ENCODE results near the gene OR52L1. TPM values are rescaled to one million over a fixed set of nuclear protein-coding genes. Genes with fewer than 3 reads are reported as not detected.

The OR52L1 gene
- not detected for total RNA-seq

DNA sequence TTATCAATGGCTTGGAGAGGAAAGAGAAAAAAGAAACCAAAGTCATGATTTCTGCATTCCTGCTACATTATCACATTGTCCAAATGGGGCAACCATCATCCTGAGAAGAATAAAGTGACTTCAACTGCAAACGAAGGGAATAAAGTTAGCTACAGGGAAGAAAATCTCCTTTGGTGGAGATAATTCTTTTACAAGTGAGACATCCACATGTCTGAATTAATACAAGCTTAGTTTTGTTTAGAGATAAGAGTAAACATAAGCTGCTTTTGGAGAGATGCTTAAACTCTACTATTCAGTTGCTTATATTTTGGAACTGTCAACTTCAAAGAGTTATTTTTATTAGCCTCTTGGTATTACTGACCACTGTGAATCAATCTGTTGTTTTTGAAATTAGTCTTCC lies at the start of gene OR52L1:
TSS of gene OR52L1 (minus strand) at position 101 of the 400 bp plus-strand sequence. CDS start at position 46, 55 bp downstream.
- Mint-ChIP-seq H3K36me3 (no peaks in the 10 kb centered on the region), H3K27ac (no peak within 1 kb of the TSS), H3K27me3 (peaks cover 26% of the 10 kb centered on the region), H3K4me3 (no peak within 1 kb of the TSS), H3K4me1 (no peaks in the 10 kb centered on the region), H3K9me3 (no peaks in the 10 kb centered on the region)
- DNase-seq = no peak

- H3K9me3 Mint-ChIP-seq = no peaks in the 10 kb centered on the region
- H3K4me1 Mint-ChIP-seq = no peaks in the 10 kb centered on the region
- H3K36me3 Mint-ChIP-seq = no peaks in the 10 kb centered on the region
- H3K27me3 Mint-ChIP-seq = peaks cover 15% of the 10 kb centered on the region
- no peak for DNase-seq
- no peak within 1 kb of the TSS for H3K27ac Mint-ChIP-seq
- H3K4me3 Mint-ChIP-seq = no peak within 1 kb of the TSS
Measured at GRCh38 chr11:6030708-6031405, 44.1 kb upstream of the OR52L1 start, which contains the start of gene OR56A1. Gene OR56A1, minus strand, starts transcription at chr11:6030758. Its CDS starts 3,066 bp downstream, at chr11:6027692.

DNA sequence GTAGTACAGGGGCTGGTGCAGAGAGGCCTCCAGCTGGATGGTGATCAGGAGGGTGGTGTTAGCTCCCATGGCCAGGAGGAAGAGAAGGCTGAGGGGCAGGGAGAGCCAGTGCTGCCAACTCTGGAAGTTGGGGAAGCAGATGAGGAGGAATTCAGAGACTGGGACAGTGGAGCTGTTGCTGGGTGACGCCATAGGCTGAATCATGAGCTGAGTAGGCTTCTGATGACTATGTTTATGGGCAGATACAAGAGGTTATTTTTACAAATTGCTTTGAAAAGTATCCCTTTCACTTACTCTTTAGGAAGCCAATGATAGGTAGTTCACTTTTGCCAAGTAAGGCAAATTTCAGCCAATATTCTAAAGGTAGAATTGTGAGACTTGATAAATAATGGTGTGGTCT lies 40.7 kb upstream of the OR52L1 start:
- Mint-ChIP-seq H3K9me3 (no peaks in the 10 kb centered on the region), H3K4me3 (no peak overlapping the region)

GRCh38 chr11:6025056-6025455 lies 38.3 kb upstream of the OR52L1 start:
- Mint-ChIP-seq H3K27ac (no peak overlapping the region), H3K27me3 (peaks cover 17% of the 10 kb centered on the region), H3K36me3 (no peaks in the 10 kb centered on the region)

More for the DNA sequence above, 40.7 kb upstream of the OR52L1 start:
- Mint-ChIP-seq H3K27me3 (peaks cover 17% of the 10 kb centered on the region), H3K27ac (no peak overlapping the region), H3K4me1 (no peaks in the 10 kb centered on the region), H3K36me3 (no peaks in the 10 kb centered on the region)
- no peak for DNase-seq

DNA sequence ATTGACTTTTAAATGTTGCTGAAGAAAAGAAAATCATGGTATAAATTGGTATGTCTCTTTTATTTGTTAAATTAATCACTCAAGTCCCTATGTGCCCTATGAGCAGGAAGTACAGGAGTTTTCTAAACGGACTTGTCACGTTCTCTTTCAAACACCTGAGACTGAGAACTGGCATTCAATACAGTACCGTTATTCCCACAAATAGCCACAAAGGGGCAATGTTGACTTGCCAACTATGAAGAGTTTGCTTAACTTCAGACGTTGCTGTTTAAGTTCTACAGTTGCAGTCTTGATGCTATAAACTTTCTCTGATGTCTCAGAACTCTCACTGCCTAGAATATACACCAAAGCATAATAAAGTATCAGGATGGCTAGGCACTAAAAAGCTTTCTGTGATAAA lies 36.2 kb upstream of the OR52L1 start:
- no peaks in the 10 kb centered on the region for H3K4me1 Mint-ChIP-seq
- no peaks in the 10 kb centered on the region for H3K9me3 Mint-ChIP-seq
- peaks cover 27% of the 10 kb centered on the region for H3K27me3 Mint-ChIP-seq
- H3K27ac Mint-ChIP-seq = no peak overlapping the region
- no peak overlapping the region for H3K4me3 Mint-ChIP-seq
- H3K36me3 Mint-ChIP-seq = no peaks in the 10 kb centered on the region
- DNase-seq = no peak

More at GRCh38 chr11:6025056-6025455, 38.3 kb upstream of the OR52L1 start:
- H3K4me1 Mint-ChIP-seq = no peaks in the 10 kb centered on the region
- H3K9me3 Mint-ChIP-seq = no peaks in the 10 kb centered on the region
- no peak overlapping the region for H3K4me3 Mint-ChIP-seq
- no peak for DNase-seq

GRCh38 chr11:6013042-6013441 lies 26.3 kb upstream of the OR52L1 start:
- Mint-ChIP-seq H3K36me3 (no peaks in the 10 kb centered on the region), H3K27ac (no peak overlapping the region), H3K4me1 (no peaks in the 10 kb centered on the region), H3K4me3 (no peak overlapping the region), H3K9me3 (peaks cover 11% of the 10 kb centered on the region), H3K27me3 (peaks cover 34% of the 10 kb centered on the region)
- DNase-seq = no peak

DNA sequence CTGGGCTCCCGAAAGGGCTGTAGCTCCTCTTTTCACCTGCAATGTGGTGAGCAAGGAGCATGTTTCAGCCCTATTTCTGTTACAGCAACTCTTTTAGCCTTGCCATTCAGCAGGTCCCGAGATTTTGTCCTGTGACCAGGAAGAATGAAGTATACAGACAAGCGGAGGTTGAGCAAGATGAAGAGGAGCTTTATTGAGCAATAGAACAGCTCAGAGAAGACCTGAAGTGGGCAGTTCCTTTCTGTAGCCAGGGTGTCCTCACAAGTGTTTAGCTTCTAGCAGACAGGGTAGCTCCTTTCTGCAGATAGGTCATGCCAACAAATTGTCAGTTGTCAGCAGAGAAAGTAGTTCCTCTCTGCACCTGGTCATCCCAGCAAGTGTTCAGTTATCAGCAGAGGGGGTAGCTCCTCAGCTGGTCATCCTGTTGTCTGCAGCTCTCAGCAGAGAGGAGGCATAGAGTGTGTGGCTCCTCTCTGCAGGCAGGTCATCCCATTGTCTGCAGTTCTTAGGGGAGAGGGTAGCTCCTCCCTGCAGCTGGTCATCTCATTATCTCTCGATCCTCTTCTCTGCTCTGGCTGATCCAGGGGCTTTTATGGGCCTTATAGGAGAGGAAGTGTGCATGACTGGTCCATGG lies 25.4 kb upstream of the OR52L1 start:
- no peaks in the 10 kb centered on the region for H3K36me3 Mint-ChIP-seq
- no peak overlapping the region for H3K27ac Mint-ChIP-seq
- H3K27me3 Mint-ChIP-seq = peaks cover 29% of the 10 kb centered on the region
- no peak for DNase-seq
- no peak overlapping the region for H3K4me3 Mint-ChIP-seq
- H3K9me3 Mint-ChIP-seq = peaks cover 8% of the 10 kb centered on the region
- no peaks in the 10 kb centered on the region for H3K4me1 Mint-ChIP-seq

- Mint-ChIP-seq H3K27ac (no peak within 1 kb of the TSS), H3K27me3 (peaks cover 18% of the 10 kb centered on the region), H3K9me3 (no peaks in the 10 kb centered on the region), H3K4me1 (no peaks in the 10 kb centered on the region), H3K4me3 (no peak within 1 kb of the TSS), H3K36me3 (no peaks in the 10 kb centered on the region)
- DNase-seq = no peak
Measured at GRCh38 chr11:6006846-6007245, 20.1 kb upstream of the OR52L1 start, which contains the start of gene OR56A4. Gene OR56A4, minus strand, starts transcription at chr11:6006946. Its CDS starts 3,954 bp downstream, at chr11:6002992.

- H3K4me1 Mint-ChIP-seq = no peaks in the 10 kb centered on the region
- H3K9me3 Mint-ChIP-seq = no peaks in the 10 kb centered on the region
- no peak overlapping the region for H3K4me3 Mint-ChIP-seq
- DNase-seq = no peak
- H3K27me3 Mint-ChIP-seq = peaks cover 16% of the 10 kb centered on the region
- no peaks in the 10 kb centered on the region for H3K36me3 Mint-ChIP-seq
- H3K27ac Mint-ChIP-seq = no peak overlapping the region
Measured at GRCh38 chr11:6006395-6006794, 19.6 kb upstream of the OR52L1 start.

- no peak for DNase-seq
- Mint-ChIP-seq H3K27ac (no peak overlapping the region), H3K9me3 (no peaks in the 10 kb centered on the region), H3K27me3 (peaks cover 4% of the 10 kb centered on the region), H3K36me3 (no peaks in the 10 kb centered on the region), H3K4me3 (no peak overlapping the region), H3K4me1 (no peaks in the 10 kb centered on the region)
Measured at GRCh38 chr11:6002202-6002699, 15.5 kb upstream of the OR52L1 start.

DNA sequence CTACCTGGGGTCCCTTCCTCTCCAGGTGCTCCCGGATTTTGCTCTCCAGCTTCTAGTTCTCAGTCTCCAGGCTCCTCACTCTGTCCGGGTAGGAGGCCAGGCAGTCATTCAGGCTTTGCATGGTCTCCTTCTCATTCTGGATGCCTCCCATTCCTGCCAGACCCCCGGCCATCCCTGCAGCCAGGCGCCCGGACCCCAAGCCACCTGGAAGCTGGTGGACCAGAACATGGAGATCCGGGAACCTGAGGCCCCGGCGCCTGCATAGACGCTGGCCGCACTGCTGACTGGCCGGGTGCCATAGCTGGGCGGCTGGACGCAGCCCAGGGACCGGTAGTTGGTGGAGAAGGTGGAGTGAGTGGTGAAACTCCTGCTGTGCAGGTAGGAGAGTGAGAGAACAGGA lies 8.0 kb upstream of the OR52L1 start:
- Mint-ChIP-seq H3K36me3 (no peaks in the 10 kb centered on the region), H3K4me3 (no peak overlapping the region), H3K9me3 (no peaks in the 10 kb centered on the region)

GRCh38 chr11:5992604-5993251 lies 5.9 kb upstream of the OR52L1 start:
- no peak overlapping the region for H3K4me3 Mint-ChIP-seq
- H3K27ac Mint-ChIP-seq = no peak overlapping the region
- no peaks in the 10 kb centered on the region for H3K9me3 Mint-ChIP-seq
- H3K4me1 Mint-ChIP-seq = no peaks in the 10 kb centered on the region
- no peak for DNase-seq
- peaks cover 19% of the 10 kb centered on the region for H3K27me3 Mint-ChIP-seq
- H3K36me3 Mint-ChIP-seq = no peaks in the 10 kb centered on the region

More for the DNA sequence above, 8.0 kb upstream of the OR52L1 start:
- Mint-ChIP-seq H3K27me3 (peaks cover 12% of the 10 kb centered on the region), H3K27ac (no peak overlapping the region), H3K4me1 (no peaks in the 10 kb centered on the region)
- DNase-seq = no peak

DNA sequence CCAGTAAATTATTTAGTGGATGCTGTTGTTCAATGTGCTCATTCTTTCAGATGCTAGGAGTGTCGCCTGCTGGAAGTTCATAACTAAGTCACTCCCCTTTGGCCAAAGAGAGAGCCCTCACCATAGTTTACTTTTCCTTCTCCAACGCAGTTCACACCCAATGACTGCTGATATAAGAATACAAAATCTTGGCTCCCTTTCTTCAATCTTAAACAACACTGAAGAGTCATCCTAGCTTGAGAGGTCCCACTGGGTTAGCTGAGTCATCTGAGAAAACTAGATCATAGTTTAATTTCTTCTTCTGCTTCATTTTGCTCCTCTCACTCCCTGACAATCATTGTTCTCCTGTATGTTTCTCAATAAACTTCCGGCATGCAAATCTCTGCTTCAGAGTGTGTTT lies 5.4 kb upstream of the OR52L1 start:
- Mint-ChIP-seq H3K27me3 (peaks cover 19% of the 10 kb centered on the region), H3K4me3 (no peak overlapping the region), H3K9me3 (no peaks in the 10 kb centered on the region), H3K4me1 (no peaks in the 10 kb centered on the region), H3K36me3 (no peaks in the 10 kb centered on the region), H3K27ac (no peak overlapping the region)
- no peak for DNase-seq

DNA sequence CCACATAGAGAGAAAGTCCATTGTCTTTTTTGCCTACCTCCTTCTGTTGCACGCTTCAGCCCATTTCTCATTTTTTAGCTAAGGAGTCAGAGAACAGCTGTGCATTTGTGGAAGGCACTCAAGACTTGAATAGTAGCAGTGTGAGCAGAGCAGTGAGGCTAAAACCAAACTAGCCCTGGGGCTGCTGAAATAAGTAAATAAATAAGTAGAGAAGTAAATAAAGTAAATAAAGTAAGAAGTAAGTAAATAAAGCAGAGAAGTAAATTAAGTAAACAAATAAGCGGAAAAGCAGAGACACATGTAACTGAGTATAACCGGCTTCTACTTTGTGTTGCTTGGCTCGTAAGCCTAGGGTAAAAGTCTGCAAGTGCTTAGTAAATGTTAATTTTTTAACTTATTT lies 2.4 kb upstream of the OR52L1 start:
- H3K27ac Mint-ChIP-seq = no peak overlapping the region
- no peak for DNase-seq
- no peaks in the 10 kb centered on the region for H3K9me3 Mint-ChIP-seq
- H3K4me1 Mint-ChIP-seq = no peaks in the 10 kb centered on the region
- peaks cover 12% of the 10 kb centered on the region for H3K27me3 Mint-ChIP-seq
- no peaks in the 10 kb centered on the region for H3K36me3 Mint-ChIP-seq
- no peak overlapping the region for H3K4me3 Mint-ChIP-seq

DNA sequence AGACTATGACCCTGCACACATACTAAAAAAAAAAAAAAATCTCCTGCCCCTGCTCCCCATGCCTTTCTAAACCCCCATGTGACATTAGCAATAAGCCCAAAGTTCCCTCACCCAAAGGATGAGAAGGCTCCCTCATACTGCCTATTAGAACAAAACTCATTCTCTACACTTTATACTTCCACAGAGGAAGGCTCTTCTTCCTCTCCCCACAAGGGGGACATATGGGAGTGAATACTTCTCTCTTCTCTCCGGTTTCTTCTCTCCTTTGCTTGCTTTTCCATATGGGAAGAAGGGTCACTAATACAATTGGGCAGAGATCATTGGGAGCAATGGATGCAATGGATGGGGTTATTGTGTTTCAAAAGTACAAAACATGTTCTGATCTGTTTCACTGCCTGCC lies 3.3 kb downstream of the OR52L1 start:
- Mint-ChIP-seq H3K9me3 (peaks cover 11% of the 10 kb centered on the region), H3K27me3 (peaks cover 14% of the 10 kb centered on the region), H3K36me3 (no peaks in the 10 kb centered on the region), H3K27ac (no peak overlapping the region), H3K4me3 (no peak overlapping the region), H3K4me1 (no peaks in the 10 kb centered on the region)
- no peak for DNase-seq

All from activated naive CD8-positive, alpha-beta T cell treated with anti-CD3 and anti-CD28 coated beads for 36 hours (primary cell).